Gastroesophageal sphincter (tissue), 4 donors: ENCODE data around the gene ROR2. TPM values are rescaled to one million over a fixed set of nuclear protein-coding genes. Genes with fewer than 3 reads are reported as not detected.

ENCODE experiments used
- ATAC-seq: fragments of 150-250 bp; one replicate; pipeline ENCODE4 v1.9.1; 2016; ENCODE audit warnings: mild to moderate bottlenecking, moderate library complexity
- H3K27ac ChIP-seq, 4 donors: fragments of 200-600 bp; sonication (generic) in 3 of 4; 1 replicate in 3 of 4; 2 replicates in 1 of 4; pipeline ENCODE4 v1.5.1; 2016 to 2019
- H3K27me3 ChIP-seq: fragments of 200-600 bp; sonication (generic); one replicate; pipeline ENCODE4 v1.5.1; 2019
- H3K36me3 ChIP-seq, 2 donors: fragments of 200-600 bp; sonication (generic); one replicate each; pipeline ENCODE4 v1.5.1; 2019; ENCODE audit warnings: control low read depth in 1 of 2
- H3K4me1 ChIP-seq, 3 donors: fragments of 200-600 bp; sonication (generic); 1 replicate in 2 of 3; 2 replicates in 1 of 3; pipeline ENCODE4 v1.5.1; 2016 to 2019; ENCODE audit warnings: control low read depth in 2 of 3
- H3K4me3 ChIP-seq, 2 donors: fragments of 200-600 bp; sonication (generic); one replicate each; pipeline ENCODE4 v1.5.1; 2019; ENCODE audit warnings: mild to moderate bottlenecking in 1 of 2, moderate library complexity in 1 of 2
- H3K9me3 ChIP-seq, 3 donors: fragments of 200-600 bp; sonication (generic); one replicate each; pipeline ENCODE4 v1.5.1; 2017 to 2019; ENCODE audit warnings: control low read depth in 2 of 3
- CTCF ChIP-seq, 4 experiments: fragments of 200-600 bp in 2 of 4; fragments of 450-650 bp in 2 of 4; sonication (generic) in 1 of 4; IDR thresholded peaks; one replicate each; pipeline ENCODE4 v1.5.1; 2017 to 2019; ENCODE audit warnings: antibody characterized with exemption in 4 of 4, mild to moderate bottlenecking in 2 of 4, moderate library complexity in 2 of 4
- EP300 ChIP-seq: sonication (generic); formaldehyde crosslinking; IDR thresholded peaks from one replicate; pipeline ENCODE4 v1.6.1; 2017; ENCODE audit warnings: antibody characterized with exemption, mild to moderate bottlenecking
- POLR2A ChIP-seq, 2 donors: fragments of 450-650 bp; IDR thresholded peaks; one replicate each; pipeline ENCODE4 v1.6.1; 2017; ENCODE audit warnings: antibody characterized with exemption in 2 of 2, mild to moderate bottlenecking in 2 of 2, moderate library complexity in 1 of 2
- POLR2AphosphoS5 ChIP-seq: sonication (generic); formaldehyde crosslinking; IDR thresholded peaks from one replicate; pipeline ENCODE4 v1.6.1; 2017; ENCODE audit warnings: antibody characterized with exemption
- WGBS, 2 donors: methylation state at CpG; one replicate each; pipeline ENCODE4 v1.1.5; 2018; ENCODE audit warnings: low coverage in 1 of 2; 5-methylcytosine and 5-hydroxymethylcytosine counted together
- total RNA-seq, 4 donors: library from RNA; depleted of rRNA; stranded (reverse); fragments of >200 nt; gene quantifications; one replicate each; pipeline ENCODE4 v1.1.0, GENCODE V29; 2016

ROR2 gene
- total RNA-seq = 10 to 100 TPM; 40.8 to 69.1 (median 63.2) TPM

GRCh38 chr9:91949946-91950664 lies at the start of gene ROR2:
Gene ROR2, minus strand, starts transcription at chr9:91950228.
- peak within 1 kb of the TSS; percentile 79 to 83 for H3K4me3 ChIP-seq
- peak; percentile 77 for ATAC-seq
- H3K9me3 ChIP-seq = peaks cover 0 to 6% (median 0%) of the 10 kb centered on the region in 3 donors
- TF ChIP-seq POLR2A (IDR thresholded peaks at IDR 0.05) = peak; percentile 58 to 64
- peak; percentile 74 for TF ChIP-seq POLR2AphosphoS5
- TF ChIP-seq CTCF (IDR thresholded peaks at IDR 0.05) = peak; percentile 50 to 95 (median 86)
- TF ChIP-seq EP300 = no peak
- peaks cover 4 to 73% (median 10%) of the 10 kb centered on the region in 3 donors for H3K4me1 ChIP-seq
- WGBS, 2 donors = 0% methylated on average over 3 of the region's 81 CpGs; no CpG with 5 or more reads in 1 of the 2 donors
- H3K27me3 ChIP-seq = peaks cover 25% of the 10 kb centered on the region
- no peaks in the 10 kb centered on the region for H3K36me3 ChIP-seq
- peak within 1 kb of the TSS; percentile 80 to 96 (median 92) for H3K27ac ChIP-seq

- ATAC-seq = no peak
- Histone ChIP-seq H3K4me1 (no peaks in the 10 kb centered on the region), H3K4me3 (no peak overlapping the region), H3K36me3 (no peaks in the 10 kb centered on the region), H3K9me3 (no peaks in the 10 kb centered on the region), H3K27me3 (peaks cover 20% of the 10 kb centered on the region), H3K27ac (no peak overlapping the region)
- TF ChIP-seq CTCF (IDR thresholded peaks at IDR 0.05) (no peak), EP300 (no peak), POLR2A (IDR thresholded peaks at IDR 0.05) (no peak), POLR2AphosphoS5 (no peak)
- 29 to 47% methylated on average over 3 to 8 of the region's 8 CpGs for WGBS, 2 donors
Measured at GRCh38 chr9:91995000-91995655, 45.1 kb upstream of the ROR2 start.

- H3K4me3 ChIP-seq = no peak overlapping the region
Measured at GRCh38 chr9:91994422-91994821, 44.4 kb upstream of the ROR2 start.

DNA sequence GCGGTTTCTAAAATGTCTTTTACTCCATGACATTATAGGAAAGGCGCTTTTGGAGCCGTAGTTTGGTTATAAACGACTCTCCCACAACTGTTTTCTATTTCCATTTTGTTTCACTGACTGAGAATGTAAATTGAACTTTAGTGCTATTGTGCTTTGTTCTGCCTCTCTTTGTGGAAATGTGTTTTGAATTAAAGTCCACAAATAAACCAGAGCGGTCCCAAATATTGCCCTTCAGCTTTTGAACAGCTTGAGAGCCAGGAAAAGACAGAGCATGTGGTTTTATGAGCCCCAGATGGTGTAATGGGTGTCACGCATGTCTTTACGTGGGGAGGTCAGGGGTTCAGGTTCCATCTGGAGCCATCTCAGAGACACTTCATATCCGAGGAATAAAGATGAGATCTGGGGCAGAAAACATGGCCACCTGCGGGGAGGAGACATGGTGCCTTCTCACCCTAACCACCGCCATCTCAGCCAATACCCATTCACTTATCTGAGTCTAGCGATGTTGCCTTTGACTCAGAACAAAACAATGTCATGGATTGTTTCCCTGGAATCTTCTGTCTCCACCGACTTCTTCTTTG lies 42.5 kb upstream of the ROR2 start:
- H3K27me3 ChIP-seq = peaks cover 20% of the 10 kb centered on the region
- no peaks in the 10 kb centered on the region for H3K4me1 ChIP-seq
- no peaks in the 10 kb centered on the region for H3K36me3 ChIP-seq
- no peak for ATAC-seq
- TF ChIP-seq EP300 = no peak
- TF ChIP-seq POLR2AphosphoS5 = no peak
- no peak for TF ChIP-seq POLR2A (IDR thresholded peaks at IDR 0.05)
- no peak for TF ChIP-seq CTCF (IDR thresholded peaks at IDR 0.05)
- no peaks in the 10 kb centered on the region for H3K9me3 ChIP-seq
- 76 to 78% methylated on average over 11 to 12 of the region's 12 CpGs for WGBS, 2 donors
- no peak overlapping the region for H3K4me3 ChIP-seq
- no peak overlapping the region for H3K27ac ChIP-seq

More at GRCh38 chr9:91994422-91994821, 44.4 kb upstream of the ROR2 start:
- TF ChIP-seq CTCF (IDR thresholded peaks at IDR 0.05) (no peak), POLR2A (IDR thresholded peaks at IDR 0.05) (no peak), POLR2AphosphoS5 (no peak), EP300 (no peak)
- Histone ChIP-seq H3K36me3 (no peaks in the 10 kb centered on the region), H3K27me3 (peaks cover 20% of the 10 kb centered on the region), H3K4me1 (no peaks in the 10 kb centered on the region), H3K27ac (no peak overlapping the region), H3K9me3 (no peaks in the 10 kb centered on the region)
- ATAC-seq = no peak
- WGBS, 2 donors = 23 to 37% methylated on average over 3 to 4 of the region's 4 CpGs
